Activated naive CD8-positive, alpha-beta T cell treated with anti-CD3 and anti-CD28 coated beads, Interleukin-2, amount 50 U/mL, for 24 hours (primary cell): ENCODE measurements around the gene PPP4C.

Experiments used
- ATAC-seq: fragments of 150-1000 bp; cut with Tn5 transposase; one replicate; pipeline ENCODE4 v1.10.0; 2021
- DNase-seq: peaks from one replicate; pipeline ENCODE4 v3.0.0; 2021
- H3K27ac Mint-ChIP-seq: one replicate; pipeline ENCODE4 v1.8.0; 2021; ENCODE audit warnings: mild to moderate bottlenecking, mixed read lengths
- H3K27me3 Mint-ChIP-seq: one replicate; pipeline ENCODE4 v1.8.0; 2021; ENCODE audit warnings: mixed read lengths
- H3K36me3 Mint-ChIP-seq: one replicate; pipeline ENCODE4 v1.8.0; 2021; ENCODE audit warnings: low read depth, mixed read lengths
- H3K4me1 Mint-ChIP-seq: one replicate; pipeline ENCODE4 v1.8.0; 2021; ENCODE audit warnings: mixed read lengths
- H3K4me3 Mint-ChIP-seq: one replicate; pipeline ENCODE4 v1.8.0; 2021; ENCODE audit warnings: mild to moderate bottlenecking, moderate library complexity, mixed read lengths
- H3K9me3 Mint-ChIP-seq: one replicate; pipeline ENCODE4 v1.8.0; 2021; ENCODE audit warnings: mixed read lengths

The PPP4C gene

DNA sequence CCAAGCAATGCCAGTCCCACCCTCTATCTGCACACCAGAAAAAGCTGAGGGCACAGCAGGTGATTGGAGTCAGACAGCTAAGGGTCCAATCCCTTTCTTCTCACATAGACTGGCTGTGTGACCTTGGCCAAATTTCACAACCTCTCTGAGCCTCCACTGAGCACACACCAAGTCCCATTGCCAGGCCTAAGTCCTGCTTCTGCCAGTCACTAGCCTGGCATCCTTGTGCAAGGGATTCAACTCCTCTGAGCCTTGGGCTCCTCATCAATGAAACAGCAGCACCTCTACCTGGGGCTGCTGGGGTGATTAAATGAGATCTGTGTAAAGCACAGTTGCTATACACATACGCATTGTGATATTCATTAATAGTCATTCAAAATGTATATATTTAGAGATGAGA lies 29.2 kb upstream of the PPP4C start:
- ATAC-seq (no peak), DNase-seq (no peak)
- H3K27ac Mint-ChIP-seq = no peak overlapping the region
- H3K4me3 Mint-ChIP-seq = no peak overlapping the region
- peaks cover 6% of the 10 kb centered on the region for H3K4me1 Mint-ChIP-seq
- H3K27me3 Mint-ChIP-seq = no peaks in the 10 kb centered on the region
- H3K9me3 Mint-ChIP-seq = no peaks in the 10 kb centered on the region
- no peaks in the 10 kb centered on the region for H3K36me3 Mint-ChIP-seq

DNA sequence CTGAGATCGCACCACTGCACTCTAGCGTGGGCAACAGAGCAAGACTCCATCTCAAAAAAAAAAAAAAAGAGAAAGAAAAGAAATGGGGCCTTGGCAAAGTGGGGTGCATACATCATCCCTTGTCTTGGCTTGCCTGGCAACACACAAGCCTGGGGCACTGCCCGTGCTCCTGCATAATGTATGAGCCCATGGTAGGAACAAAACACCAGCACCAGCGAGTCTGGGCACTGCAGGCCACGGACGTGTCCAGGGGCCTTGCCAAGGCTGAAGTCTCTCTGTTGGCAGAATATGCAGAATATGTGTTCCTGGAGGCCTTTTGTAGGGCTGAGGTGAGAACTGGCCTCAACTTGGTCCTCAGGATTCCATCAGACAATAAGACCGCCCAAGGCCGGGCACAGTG lies 25.9 kb upstream of the PPP4C start:
- Mint-ChIP-seq H3K4me1 (peaks cover 20% of the 10 kb centered on the region), H3K9me3 (no peaks in the 10 kb centered on the region), H3K27me3 (peaks cover 4% of the 10 kb centered on the region), H3K4me3 (no peak overlapping the region), H3K27ac (no peak overlapping the region), H3K36me3 (no peaks in the 10 kb centered on the region)
- DNase-seq (no peak), ATAC-seq (no peak)

DNA sequence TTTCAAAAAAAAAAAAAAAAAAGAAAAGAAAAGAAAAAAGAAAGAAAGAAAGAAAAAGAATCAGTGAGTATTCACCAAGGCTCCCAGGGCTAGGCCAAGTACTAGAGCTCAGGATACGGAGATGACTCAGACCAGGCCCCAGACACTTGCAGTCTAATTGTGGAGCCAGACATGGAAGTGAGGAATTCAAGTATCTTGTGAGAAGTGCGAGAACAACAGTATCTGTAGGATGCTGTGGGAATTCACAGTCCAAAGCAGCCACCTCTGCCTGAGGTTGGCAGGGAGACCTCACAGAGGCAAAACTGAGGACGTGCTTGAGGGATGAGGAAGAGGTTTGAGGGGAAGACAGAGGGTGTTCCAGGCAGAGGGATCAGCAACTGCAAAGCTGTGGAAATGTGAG lies 24.3 kb upstream of the PPP4C start:
- Mint-ChIP-seq H3K27ac (no peak overlapping the region), H3K4me1 (peaks cover 21% of the 10 kb centered on the region), H3K4me3 (peak overlapping the region; percentile 64), H3K9me3 (no peaks in the 10 kb centered on the region), H3K36me3 (no peaks in the 10 kb centered on the region), H3K27me3 (peaks cover 5% of the 10 kb centered on the region)
- DNase-seq (no peak), ATAC-seq (no peak)

DNA sequence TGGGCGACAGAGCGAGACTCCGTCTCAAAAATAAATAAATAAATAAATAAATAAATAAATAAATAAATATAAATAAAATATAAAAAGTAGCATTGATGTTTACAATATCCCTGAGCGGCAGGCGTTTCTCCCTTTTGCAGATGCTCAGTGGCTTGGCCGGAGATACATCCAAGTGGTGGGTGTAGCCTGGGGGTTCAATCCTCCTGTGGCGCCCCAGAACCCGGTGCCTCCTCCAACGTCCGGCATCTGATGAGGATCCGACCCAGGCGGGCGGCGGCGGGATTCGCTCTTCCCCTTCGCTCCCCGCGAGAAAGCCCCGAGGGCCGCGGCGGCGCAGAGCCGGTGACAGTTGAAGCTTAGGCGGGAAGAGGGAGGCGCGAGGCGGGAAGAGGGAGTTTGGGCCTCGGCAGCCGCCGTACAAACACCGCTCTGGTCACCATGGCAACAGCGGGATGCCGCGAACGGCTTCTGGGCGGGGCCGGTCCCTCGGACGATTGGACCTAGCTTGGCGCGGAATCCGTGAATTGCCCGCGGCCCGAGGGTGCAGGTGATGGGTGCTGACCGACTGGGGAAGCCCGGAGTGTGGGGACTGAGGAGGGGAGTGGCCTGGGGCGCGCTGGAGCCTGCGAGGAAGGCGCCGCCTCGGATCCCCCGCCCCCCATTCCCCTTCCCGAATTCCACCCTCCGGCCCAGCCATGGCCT lies 23.0 kb upstream of the PPP4C start:
- H3K4me1 Mint-ChIP-seq = peaks cover 21% of the 10 kb centered on the region
- H3K9me3 Mint-ChIP-seq = no peaks in the 10 kb centered on the region
- peaks cover 5% of the 10 kb centered on the region for H3K27me3 Mint-ChIP-seq
- peak overlapping the region; percentile 82 for H3K4me3 Mint-ChIP-seq
- no peaks in the 10 kb centered on the region for H3K36me3 Mint-ChIP-seq
- ATAC-seq (peak; percentile 74), DNase-seq (peak; percentile 97)
- H3K27ac Mint-ChIP-seq = peak overlapping the region; percentile 87

DNA sequence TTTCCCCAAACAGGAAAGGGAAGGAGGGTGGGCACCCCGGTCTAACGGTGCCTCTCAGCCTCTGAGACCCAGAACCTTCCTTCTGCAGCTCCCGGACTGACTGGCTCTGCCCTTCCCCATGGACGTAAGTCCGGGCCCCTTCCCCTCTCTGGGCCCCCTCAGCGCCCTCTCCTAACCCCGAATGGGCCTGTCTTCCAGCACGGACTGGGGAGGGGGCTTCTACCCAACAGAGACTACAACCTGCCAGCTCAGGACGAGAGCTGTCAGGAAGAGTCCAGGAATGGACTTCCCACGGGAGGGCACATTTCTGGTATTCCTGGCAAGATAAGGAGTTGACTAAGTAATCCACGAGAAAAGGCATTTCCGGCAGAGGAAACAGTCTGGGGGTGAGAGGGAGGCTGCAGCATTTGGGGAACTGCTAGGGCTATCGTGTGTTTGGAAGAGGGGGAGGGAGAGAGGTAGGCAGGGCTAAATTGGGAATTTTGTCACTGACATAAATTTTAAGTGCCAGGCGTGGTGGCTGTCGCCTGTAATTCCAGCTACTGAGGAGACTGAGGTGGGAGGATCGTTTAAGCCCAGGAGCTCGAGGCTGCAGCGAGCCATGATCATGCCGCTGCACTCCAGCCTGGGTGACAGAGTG lies 22.3 kb upstream of the PPP4C start:
- H3K9me3 Mint-ChIP-seq = no peaks in the 10 kb centered on the region
- no peak for ATAC-seq

DNA sequence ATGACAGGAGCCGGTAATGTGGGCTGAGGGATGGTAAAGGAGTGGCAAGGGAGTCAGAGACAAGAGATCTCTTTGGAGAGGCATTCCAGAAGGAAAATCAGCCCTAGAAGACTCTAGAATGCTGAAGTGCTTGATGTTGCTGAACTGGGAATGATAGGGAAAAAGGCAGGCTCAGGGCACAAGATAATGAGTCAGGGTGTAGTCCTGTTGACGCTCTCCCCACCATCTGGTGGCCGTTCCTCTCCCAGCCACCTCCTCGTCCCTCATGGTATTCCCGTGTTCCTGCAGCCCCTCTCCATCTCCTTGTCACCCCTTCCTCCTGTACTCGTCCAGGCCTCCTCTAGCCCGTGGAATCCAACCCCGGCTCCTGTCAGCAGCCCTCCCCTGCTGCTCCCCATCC lies 21.3 kb upstream of the PPP4C start:
- Mint-ChIP-seq H3K4me1 (peaks cover 21% of the 10 kb centered on the region), H3K36me3 (no peaks in the 10 kb centered on the region), H3K27me3 (peaks cover 5% of the 10 kb centered on the region), H3K27ac (no peak overlapping the region), H3K9me3 (no peaks in the 10 kb centered on the region), H3K4me3 (no peak overlapping the region)
- ATAC-seq (no peak), DNase-seq (no peak)

More for the DNA sequence above, 22.3 kb upstream of the PPP4C start:
- peaks cover 21% of the 10 kb centered on the region for H3K4me1 Mint-ChIP-seq
- peak overlapping the region; percentile 64 for H3K27ac Mint-ChIP-seq
- no peak for DNase-seq
- no peaks in the 10 kb centered on the region for H3K36me3 Mint-ChIP-seq
- H3K27me3 Mint-ChIP-seq = peaks cover 5% of the 10 kb centered on the region
- peak overlapping the region; percentile 82 for H3K4me3 Mint-ChIP-seq

DNA sequence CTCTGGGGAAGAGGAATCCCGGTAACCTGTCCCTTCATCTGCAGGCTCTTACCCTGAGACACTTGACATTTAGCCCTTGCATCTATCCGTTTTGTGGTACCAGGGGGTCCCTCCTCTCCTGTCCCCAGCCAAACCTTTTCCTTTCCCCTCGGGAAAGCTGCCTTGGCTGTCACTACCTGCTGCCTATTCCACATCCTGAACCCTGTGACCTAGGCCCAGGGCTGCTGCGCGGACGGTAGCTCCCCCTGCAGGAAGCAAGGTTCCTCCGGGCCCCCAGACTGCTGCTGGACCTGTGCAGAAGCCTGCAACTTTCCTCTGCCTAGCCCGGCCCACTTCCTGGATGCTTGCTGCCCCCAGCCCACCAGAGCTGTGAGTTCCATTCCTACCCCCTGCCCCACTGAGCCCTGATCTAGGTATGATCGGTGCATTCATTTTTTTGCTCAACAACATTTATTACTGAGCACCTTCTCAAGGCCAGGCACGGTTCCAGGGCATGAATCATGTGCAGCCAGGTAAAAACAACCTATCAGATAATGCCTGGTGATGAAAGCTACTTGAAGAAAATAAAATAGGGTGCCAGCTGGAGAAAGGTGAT lies 20.7 kb upstream of the PPP4C start:
- H3K27me3 Mint-ChIP-seq = peaks cover 5% of the 10 kb centered on the region
- H3K4me1 Mint-ChIP-seq = peaks cover 21% of the 10 kb centered on the region
- peak overlapping the region; percentile 53 for H3K4me3 Mint-ChIP-seq
- DNase-seq (peak; percentile 72), ATAC-seq (peak; percentile 81)
- no peaks in the 10 kb centered on the region for H3K9me3 Mint-ChIP-seq
- H3K36me3 Mint-ChIP-seq = no peaks in the 10 kb centered on the region
- no peak overlapping the region for H3K27ac Mint-ChIP-seq

DNA sequence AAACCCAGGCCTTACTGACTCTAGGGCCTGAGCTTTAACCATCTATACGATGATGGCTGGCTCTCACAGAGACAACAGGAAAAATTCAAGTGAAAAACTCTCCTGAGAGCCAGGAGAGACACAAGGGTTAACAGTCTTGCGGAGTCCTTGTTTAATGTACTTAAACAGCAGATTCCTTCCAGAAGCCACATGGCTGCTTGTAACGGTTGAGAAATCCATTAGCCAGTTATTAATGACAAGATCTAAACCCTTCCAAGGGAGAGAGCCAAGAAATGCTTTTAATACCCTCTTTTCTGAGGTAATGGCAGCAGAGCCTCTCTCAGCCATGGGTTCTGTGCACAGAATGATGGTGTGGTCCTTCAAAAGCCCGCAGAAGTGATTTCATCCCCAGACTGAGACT lies 15.4 kb upstream of the PPP4C start:
- no peaks in the 10 kb centered on the region for H3K9me3 Mint-ChIP-seq
- no peak overlapping the region for H3K27ac Mint-ChIP-seq
- DNase-seq = no peak
- peaks cover 10% of the 10 kb centered on the region for H3K36me3 Mint-ChIP-seq
- H3K4me3 Mint-ChIP-seq = no peak overlapping the region
- H3K27me3 Mint-ChIP-seq = no peaks in the 10 kb centered on the region
- peaks cover 12% of the 10 kb centered on the region for H3K4me1 Mint-ChIP-seq
- ATAC-seq = no peak

DNA sequence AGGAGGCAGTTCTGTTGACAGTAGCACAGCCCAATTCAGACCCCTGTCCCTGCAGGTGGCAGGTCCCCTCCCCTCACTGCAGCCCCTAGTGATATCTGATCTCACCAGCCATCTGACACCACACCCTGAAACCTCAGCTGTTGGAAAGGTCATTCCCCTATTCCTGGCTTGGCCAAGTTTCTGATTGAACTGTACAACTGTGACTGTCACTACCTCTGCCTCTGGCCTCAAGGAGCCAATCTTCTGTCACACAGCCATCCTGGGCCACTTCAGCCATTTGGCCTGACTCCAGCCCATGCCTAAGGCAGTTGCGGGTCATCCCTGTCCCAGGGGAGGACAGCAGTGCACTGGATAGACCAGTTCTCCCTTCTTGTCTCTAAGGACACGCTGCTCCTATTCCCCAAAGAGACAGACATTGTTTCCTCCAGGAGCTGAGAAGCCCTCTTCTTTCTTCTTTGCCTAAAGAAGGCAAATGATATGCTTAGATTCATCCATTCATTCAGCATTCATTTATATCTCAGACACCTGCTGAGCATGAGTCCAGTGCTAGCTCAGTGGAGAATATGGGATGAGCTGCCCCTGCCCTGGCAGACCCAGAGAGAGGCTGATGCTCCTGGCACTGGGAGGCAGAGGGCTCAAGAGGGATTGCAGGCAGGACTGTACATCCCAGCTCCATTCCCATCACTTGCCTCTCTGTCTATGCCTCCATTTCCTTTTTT lies 14.8 kb upstream of the PPP4C start:
- no peak overlapping the region for H3K4me3 Mint-ChIP-seq
- ATAC-seq = no peak
- peaks cover 15% of the 10 kb centered on the region for H3K36me3 Mint-ChIP-seq
- no peaks in the 10 kb centered on the region for H3K27me3 Mint-ChIP-seq
- peaks cover 13% of the 10 kb centered on the region for H3K4me1 Mint-ChIP-seq
- H3K9me3 Mint-ChIP-seq = no peaks in the 10 kb centered on the region
- no peak overlapping the region for H3K27ac Mint-ChIP-seq
- DNase-seq = no peak

DNA sequence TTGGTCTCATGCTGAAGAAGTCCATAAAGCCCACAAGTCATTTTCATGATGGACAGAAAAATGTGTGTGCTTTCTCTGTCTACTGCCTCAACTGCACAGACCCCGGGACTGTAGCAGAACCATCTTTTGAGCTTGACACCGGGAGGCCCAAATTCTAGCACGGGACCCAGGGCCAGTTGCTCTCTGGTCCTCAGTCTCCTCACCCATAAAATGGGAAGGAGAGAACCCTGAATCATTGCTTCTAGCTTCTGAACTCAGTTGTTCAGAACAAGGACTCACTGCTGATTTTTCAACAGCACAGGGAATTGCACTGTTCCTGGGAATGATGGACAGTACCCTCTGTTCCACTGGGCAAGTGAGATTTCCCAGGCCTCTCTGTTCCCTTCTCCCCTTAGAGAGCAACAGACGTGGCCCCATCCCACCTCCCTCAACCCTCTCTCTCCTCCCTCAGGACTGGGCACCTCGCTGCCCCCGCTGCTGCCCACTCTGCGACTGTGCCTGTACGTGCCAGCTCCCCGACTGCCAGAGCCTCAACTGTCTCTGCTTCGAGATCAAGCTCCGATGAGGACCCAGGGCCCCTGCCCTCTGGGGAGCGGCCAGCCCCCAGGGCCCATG lies 12.4 kb upstream of the PPP4C start:
- Mint-ChIP-seq H3K4me3 (peak overlapping the region; percentile 91), H3K4me1 (peaks cover 30% of the 10 kb centered on the region), H3K27ac (peak overlapping the region; percentile 95), H3K36me3 (peaks cover 36% of the 10 kb centered on the region), H3K27me3 (no peaks in the 10 kb centered on the region), H3K9me3 (no peaks in the 10 kb centered on the region)
- no peak for DNase-seq
- ATAC-seq = no peak

DNA sequence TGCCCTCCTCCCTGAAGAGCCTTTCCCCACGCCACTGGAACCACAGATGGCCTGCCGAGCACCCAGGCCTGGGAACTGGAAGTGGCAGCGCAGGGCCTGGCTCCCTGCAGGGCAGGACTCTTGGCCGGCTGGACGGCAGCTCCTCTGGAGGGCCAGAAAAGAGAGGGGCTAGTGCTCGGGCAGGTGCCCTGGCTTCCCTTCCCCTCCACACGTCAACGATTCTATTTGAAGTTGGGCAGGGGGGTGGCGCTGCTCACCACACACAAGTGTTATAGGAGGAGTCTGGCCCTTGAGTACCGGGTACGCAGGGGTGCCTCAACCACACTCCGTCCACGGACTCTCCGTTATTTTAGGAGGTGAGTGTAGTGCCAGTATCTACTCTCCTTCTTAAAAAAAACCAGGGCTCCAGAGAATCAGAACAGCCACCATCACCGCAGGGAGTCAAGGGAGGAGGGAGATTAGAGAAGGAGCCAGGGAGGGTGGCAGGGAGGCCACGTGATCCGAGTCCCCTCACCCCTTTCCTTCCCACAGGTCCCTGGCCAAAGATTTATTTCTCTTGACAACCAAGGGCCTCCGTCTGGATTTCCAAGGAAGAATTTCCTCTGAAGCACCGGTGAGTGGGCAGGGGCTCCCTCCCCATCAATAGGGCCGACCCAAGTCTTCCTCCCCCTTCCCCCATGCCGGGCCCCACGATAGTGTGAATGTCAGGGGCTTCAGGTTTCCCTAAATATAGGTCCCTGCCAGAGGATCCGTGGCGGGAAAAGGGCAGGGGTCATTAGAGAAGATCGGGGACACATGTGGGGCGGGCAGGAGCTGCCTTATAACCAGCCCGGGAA lies 11.7 kb upstream of the PPP4C start:
- no peaks in the 10 kb centered on the region for H3K9me3 Mint-ChIP-seq
- ATAC-seq (peak; percentile 41), DNase-seq (peak; percentile 77)
- H3K27ac Mint-ChIP-seq = peak overlapping the region; percentile 95
- no peaks in the 10 kb centered on the region for H3K27me3 Mint-ChIP-seq
- peak overlapping the region; percentile 91 for H3K4me3 Mint-ChIP-seq
- peaks cover 37% of the 10 kb centered on the region for H3K4me1 Mint-ChIP-seq
- H3K36me3 Mint-ChIP-seq = peaks cover 44% of the 10 kb centered on the region

DNA sequence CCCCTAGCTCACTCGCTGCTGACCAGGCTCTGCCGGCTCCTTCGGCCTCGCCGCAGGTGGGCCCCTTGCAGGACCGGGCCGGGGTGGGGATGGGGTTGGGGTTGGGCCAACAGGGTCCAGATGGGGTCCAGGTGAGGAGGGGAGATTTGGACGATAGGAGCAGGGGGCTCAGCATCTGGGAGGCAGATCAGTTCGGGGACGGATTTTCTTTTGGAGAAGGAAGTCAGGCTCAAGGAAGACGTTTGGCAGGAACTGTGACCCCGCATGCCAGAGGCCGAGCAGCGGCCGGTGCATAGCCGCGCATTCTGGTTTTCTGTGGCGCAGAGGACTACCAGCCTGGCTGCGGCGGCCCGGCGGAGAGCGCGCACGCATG lies 11.1 kb upstream of the PPP4C start:
- no peak for DNase-seq
- ATAC-seq = no peak
- H3K36me3 Mint-ChIP-seq = peaks cover 50% of the 10 kb centered on the region
- H3K9me3 Mint-ChIP-seq = no peaks in the 10 kb centered on the region
- peak overlapping the region; percentile 91 for H3K4me3 Mint-ChIP-seq
- H3K27ac Mint-ChIP-seq = peak overlapping the region; percentile 95
- H3K27me3 Mint-ChIP-seq = no peaks in the 10 kb centered on the region
- H3K4me1 Mint-ChIP-seq = peaks cover 41% of the 10 kb centered on the region

DNA sequence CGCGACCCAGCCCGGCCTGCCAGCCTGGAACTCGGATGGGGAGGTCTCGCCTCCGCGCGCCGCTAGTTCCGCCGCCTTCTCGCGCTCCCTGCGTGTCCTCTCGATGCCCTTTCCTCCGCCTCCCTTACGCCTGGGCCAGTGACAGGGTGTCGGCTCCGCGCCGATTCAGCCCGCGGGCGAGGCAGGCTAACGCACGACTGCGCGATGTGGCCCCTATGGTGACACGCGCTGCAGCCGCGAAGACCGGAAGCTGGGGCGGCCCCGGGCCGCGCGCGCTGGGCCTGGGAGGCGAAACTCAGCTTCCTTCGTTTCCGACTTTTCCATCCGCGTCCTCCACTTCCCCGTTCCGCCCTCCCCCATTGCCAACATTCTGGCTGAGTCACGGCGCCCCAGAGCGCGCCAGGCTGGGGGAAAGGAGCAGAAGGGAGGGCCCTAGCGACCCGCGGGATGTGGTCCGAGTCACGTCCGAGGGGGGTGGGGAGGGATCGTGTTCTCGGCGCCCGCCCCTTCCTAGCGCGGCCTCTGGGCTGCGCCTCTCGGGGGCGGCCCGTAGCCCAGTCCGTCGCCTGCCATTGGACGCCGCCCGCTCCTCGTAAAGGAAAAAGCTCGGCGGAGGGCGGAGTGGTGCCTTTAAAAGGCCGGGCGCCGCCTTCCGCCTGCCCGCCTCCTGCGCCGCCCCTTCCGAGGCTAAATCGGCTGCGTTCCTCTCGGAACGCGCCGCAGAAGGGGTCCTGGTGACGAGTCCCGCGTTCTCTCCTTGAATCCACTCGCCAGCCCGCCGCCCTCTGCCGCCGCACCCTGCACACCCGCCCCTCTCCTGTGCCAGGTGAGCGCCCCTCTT lies 10.5 kb upstream of the PPP4C start, which contains the start of gene ALDOA:
Gene ALDOA, plus strand, starts transcription at position 659 of the 841 bp plus-strand sequence. CDS start 1,138 bp downstream, outside the sequence.
- H3K36me3 Mint-ChIP-seq = peaks cover 55% of the 10 kb centered on the region
- H3K4me1 Mint-ChIP-seq = peaks cover 43% of the 10 kb centered on the region
- no peaks in the 10 kb centered on the region for H3K27me3 Mint-ChIP-seq
- peak within 1 kb of the TSS; percentile 95 for H3K27ac Mint-ChIP-seq
- ATAC-seq (peak; percentile 87), DNase-seq (peak; percentile 99)
- peak within 1 kb of the TSS; percentile 91 for H3K4me3 Mint-ChIP-seq
- no peaks in the 10 kb centered on the region for H3K9me3 Mint-ChIP-seq
